ENCODE results near the gene PRR5L.
"Not testable (repeated sequence)": the region's sequence is repeated elsewhere in the genome, so short reads cannot be mapped to it uniquely, and the experiment has no call there.

PRR5L gene

GRCh38 chr11:36510594-36510942 lies 214.5 kb downstream of the PRR5L start:
- DNase-seq: no peak

- DNase-seq: not testable (repeated sequence)
These were observed 215.0 kb downstream of the PRR5L start for GRCh38 chr11:36511062-36511461.

GRCh38 chr11:36512016-36512415 lies 215.9 kb downstream of the PRR5L start:
- no peak for DNase-seq

GRCh38 chr11:36513965-36514364 lies 217.9 kb downstream of the PRR5L start:
- no peak for DNase-seq

All from islet precursor cell (in vitro differentiated cells).